HCT116 (cell line): ENCODE measurements around the gene CEP41. TPM values are rescaled to one million over a fixed set of nuclear protein-coding genes. Genes with fewer than 3 reads are reported as not detected.

Experiments
- ATAC-seq: fragments of 200-7000 bp; cut with Tn5 transposase; 2 replicates; pipeline ENCODE4 v1.9.1; 2020; ENCODE audit warnings: mild to moderate bottlenecking, moderate library complexity
- BruUV-seq: library from RNA; stranded (reverse); fragments of 400-500 nt; replicated peaks from 2 replicates; lab custom pipeline; 2021; lab: Mats Ljungman, UMichigan
- CTCF ChIA-PET: fragments of 300-600 bp; sonication (Branson Sonifier 250); formaldehyde crosslinking; loops from one replicate; lab custom pipeline; 2021; ENCODE audit warnings: antibody characterized with exemption; lab: Charles Lee
- POLR2A ChIA-PET: fragments of 300-600, 350-600 bp; sonication (Branson Sonifier 250); formaldehyde crosslinking; loops from one replicate; lab custom pipeline; 2021; ENCODE audit warnings: antibody characterized with exemption; lab: Charles Lee
- RAD21 ChIA-PET, 2 experiments: fragments of 300-600 bp; sonication (Branson Sonifier 250); formaldehyde crosslinking; loops; one replicate each; lab custom pipeline; 2023; ENCODE audit warnings: low total read pairs in 2 of 2; ENCODE audit not compliant: uncharacterized antibody in 2 of 2, unreplicated experiment in 2 of 2, low non-redundant PET in 1 of 2; lab: Charles Lee
- DNase-seq: peaks from one replicate; pipeline ENCODE4 v3.0.0-alpha.2; 2010; ENCODE audit warnings: low read depth, low spot score
- H2AFZ ChIP-seq: fragments of 200-600 bp; shearing (Covaris generic), sonication (generic); 2 replicates; pipeline ENCODE4 v1.6.1; 2017; ENCODE audit warnings: low read depth, mixed run types, mixed read lengths, antibody characterized with exemption, low read length; ENCODE audit not compliant: poor library complexity, severe bottlenecking
- H3K27ac ChIP-seq: 2 replicates; pipeline ENCODE4 v1.5.1; 2012; ENCODE audit warnings: low read depth, low read length
- H3K27me3 ChIP-seq: fragments of 200-600 bp; sonication (generic); 2 replicates; pipeline ENCODE4 v1.6.1; 2016; ENCODE audit warnings: mixed run types, low read length, mixed read lengths; ENCODE audit not compliant: insufficient read depth
- H3K36me3 ChIP-seq, 2 experiments: fragments of 200-500 bp in 1 of 2; fragments of 200-600 bp in 1 of 2; sonication (Bioruptor generic) in 1 of 2; sonication (generic) in 1 of 2; 2 replicates each; pipeline versions ENCODE4 v1.5.1 to v1.6.1; 2014 to 2016; ENCODE audit warnings: low read length in 2 of 2, inconsistent platforms in 1 of 2, mixed read lengths in 1 of 2, mixed run types in 1 of 2; ENCODE audit not compliant: insufficient read depth in 2 of 2, control insufficient read depth in 1 of 2
- H3K4me1 ChIP-seq, 2 experiments: fragments of 200-600 bp in 1 of 2; sonication (generic) in 1 of 2; 2 replicates each; pipeline versions ENCODE4 v1.5.1 to v1.6.1; 2012 to 2017; ENCODE audit warnings: low read length in 2 of 2, inconsistent platforms in 1 of 2, mild to moderate bottlenecking in 1 of 2, mixed read lengths in 1 of 2, mixed run types in 1 of 2, moderate library complexity in 1 of 2; ENCODE audit not compliant: insufficient read depth in 2 of 2, control insufficient read depth in 1 of 2
- H3K4me2 ChIP-seq: fragments of 200-600 bp; sonication (generic); 2 replicates; pipeline ENCODE4 v1.6.1; 2017; ENCODE audit warnings: mixed run types, low read length, mixed read lengths
- H3K4me3 ChIP-seq, 2 experiments: fragments of 200-600 bp in 1 of 2; sonication (generic) in 1 of 2; replicated peaks in 1 of 2; 2 replicates each; pipeline ENCODE4 v1.5.1; 2011 to 2016; ENCODE audit warnings: low read length in 2 of 2, control low read depth in 1 of 2, low read depth in 1 of 2, mild to moderate bottlenecking in 1 of 2, mixed read lengths in 1 of 2, mixed run types in 1 of 2
- H3K79me2 ChIP-seq: fragments of 200-600 bp; sonication (generic); 2 replicates; pipeline ENCODE4 v1.6.1; 2017; ENCODE audit warnings: mild to moderate bottlenecking, mixed run types, low read length, moderate library complexity, mixed read lengths; ENCODE audit not compliant: insufficient read depth
- H3K9ac ChIP-seq: fragments of 200-600 bp; sonication (generic); 2 replicates; pipeline ENCODE4 v1.6.1; 2016; ENCODE audit warnings: low read length, mixed read lengths
- H3K9me2 ChIP-seq: fragments of 200-600 bp; sonication (generic), shearing (Covaris generic); 2 replicates; pipeline ENCODE4 v1.6.1; 2017; ENCODE audit warnings: mixed run types, mild to moderate bottlenecking, moderate library complexity; ENCODE audit not compliant: insufficient read depth
- H3K9me3 ChIP-seq, 2 experiments: fragments of 200-500 bp in 1 of 2; fragments of 200-600 bp in 1 of 2; sonication (Bioruptor generic) in 1 of 2; sonication (generic) in 1 of 2; 2 replicates each; pipeline ENCODE4 v1.6.1; 2014 to 2017; ENCODE audit warnings: low read length in 2 of 2, mixed read lengths in 2 of 2, inconsistent platforms in 1 of 2, low read depth in 1 of 2, mild to moderate bottlenecking in 1 of 2, mixed run types in 1 of 2, moderate library complexity in 1 of 2; ENCODE audit not compliant: control insufficient read depth in 1 of 2, insufficient read depth in 1 of 2
- H4K20me1 ChIP-seq: fragments of 200-600 bp; sonication (generic), shearing (Covaris generic); 2 replicates; pipeline ENCODE4 v1.6.1; 2017; ENCODE audit warnings: mixed run types, mild to moderate bottlenecking, moderate library complexity; ENCODE audit not compliant: insufficient read depth
- CBX3 ChIP-seq: IDR thresholded peaks from 2 replicates; pipeline ENCODE4 v1.6.1; 2012; ENCODE audit warnings: low read depth
- CEBPB ChIP-seq: IDR thresholded peaks from 2 replicates; pipeline ENCODE4 v1.6.1; 2012; ENCODE audit warnings: low read depth
- EGR1 ChIP-seq: IDR thresholded peaks from 2 replicates; pipeline ENCODE4 v1.6.1; 2012; ENCODE audit warnings: low read depth
- ELF1 ChIP-seq: IDR thresholded peaks from 2 replicates; pipeline ENCODE4 v1.6.1; 2012; ENCODE audit warnings: low read depth, borderline replicate concordance
- EZH2 ChIP-seq: fragments of 200-600 bp; sonication (generic); IDR thresholded peaks from 2 replicates; pipeline ENCODE4 v1.6.1; 2017; ENCODE audit warnings: antibody characterized with exemption, mixed run types
- RAD21 ChIP-seq: IDR thresholded peaks from 2 replicates; pipeline ENCODE4 v1.6.1; 2012; ENCODE audit warnings: low read depth, mild to moderate bottlenecking
- SIN3A ChIP-seq: IDR thresholded peaks from 2 replicates; pipeline ENCODE4 v1.6.1; 2012; ENCODE audit warnings: low read depth
- TCF7L2 ChIP-seq: IDR thresholded peaks from 2 replicates; pipeline ENCODE4 v1.7.0; 2011; ENCODE audit warnings: borderline replicate concordance, inconsistent platforms; ENCODE audit not compliant: insufficient read depth, insufficient read length; ENCODE audit errors: extremely low read depth
- YY1 ChIP-seq: IDR thresholded peaks from 2 replicates; pipeline ENCODE4 v1.6.1; 2011; ENCODE audit warnings: low read length, low read depth, moderate library complexity, mild to moderate bottlenecking; ENCODE audit not compliant: insufficient replicate concordance; ENCODE audit errors: extremely low read depth
- ZBTB33 ChIP-seq: IDR thresholded peaks from 2 replicates; pipeline ENCODE4 v1.6.1; 2011; ENCODE audit warnings: mild to moderate bottlenecking, low read length, moderate library complexity; ENCODE audit not compliant: insufficient replicate concordance; ENCODE audit errors: extremely low read depth
- ZFX ChIP-seq: fragments of 450-650 bp; IDR thresholded peaks from 2 replicates; pipeline ENCODE4 v1.6.1; 2017
- intact Hi-C: fragments of 100-400 bp; cut with micrococcal nuclease; formaldehyde crosslinking; loops from 2 replicates; pipeline ENCODE4 v1.10.0; 2022
- total RNA-seq: library from RNA; stranded (reverse); gene quantifications from one replicate; pipeline ENCODE4 v1.2.1, GENCODE V29; 2021; ENCODE audit not compliant: unreplicated experiment
- TF ChIP-seq, protein P1 (sequence below), 3 experiments: fragments of 200-600 bp in 1 of 3; sonication (generic) in 1 of 3; IDR thresholded peaks in 2 of 3; conservative IDR thresholded peaks in 1 of 3; 2 replicates each; pipeline ENCODE4 v1.5.1; 2012 to 2017; ENCODE audit warnings: low read depth in 2 of 3, low read length in 2 of 3, antibody characterized with exemption in 1 of 3, borderline replicate concordance in 1 of 3, control low read depth in 1 of 3, mild to moderate bottlenecking in 1 of 3, mixed read lengths in 1 of 3, mixed run types in 1 of 3, moderate library complexity in 1 of 3; ENCODE audit not compliant: insufficient read depth in 1 of 3
- TF ChIP-seq, protein P2 (sequence below): IDR thresholded peaks from 2 replicates; pipeline ENCODE4 v1.6.1; 2012

CEP41 gene
- total RNA-seq, 1 experiment from 2014 or later, result 13.6 TPM

DNA sequence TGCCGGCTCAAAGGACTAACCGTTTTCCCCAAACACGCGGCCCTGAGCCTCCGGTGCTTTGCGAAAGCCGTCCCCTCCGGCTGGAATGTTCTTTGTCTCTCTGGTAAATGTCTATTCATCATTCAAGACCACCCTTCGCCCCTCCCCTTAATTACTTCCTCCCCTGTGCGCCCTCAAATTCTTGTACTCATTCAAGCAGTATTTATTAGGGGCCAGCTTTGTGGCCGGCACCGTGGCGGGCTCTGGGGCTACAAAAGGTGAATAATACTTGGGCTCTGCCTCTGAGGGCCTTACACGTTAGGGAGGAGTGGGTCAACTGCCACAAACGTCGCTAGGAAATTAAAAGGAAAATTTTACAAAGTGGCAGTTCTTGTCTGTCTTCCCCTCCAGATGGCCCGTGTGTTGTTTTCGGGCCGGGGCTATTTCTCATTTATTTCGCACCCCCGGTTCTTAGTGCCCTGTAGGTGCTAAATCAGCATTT lies 49.5 kb upstream of the CEP41 start:
- no peaks in the 10 kb centered on the region for H4K20me1 ChIP-seq
- H3K4me1 ChIP-seq, result peaks cover 0 to 20% of the 10 kb centered on the region in 2 experiments; a peak in 1 of 4 replicates
- peaks cover 39% of the 10 kb centered on the region for H3K79me2 ChIP-seq
- BruUV-seq, result no TSS peak
- DNase-seq, result no peak
- no peak for ATAC-seq
- no peaks in the 10 kb centered on the region for H3K36me3 ChIP-seq
- H3K9ac ChIP-seq, result no peak overlapping the region
- intact Hi-C loops, result no loop called here
- TF ChIP-seq ZFX (no peak), CBX3 (no peak), EGR1 (no peak), CEBPB (no peak), TCF7L2 (no peak), RAD21 (no peak), YY1 (no peak), ELF1 (no peak), SIN3A (no peak), ZBTB33 (no peak), EZH2 (no peak)
- TF ChIP-seq, protein P1, sequence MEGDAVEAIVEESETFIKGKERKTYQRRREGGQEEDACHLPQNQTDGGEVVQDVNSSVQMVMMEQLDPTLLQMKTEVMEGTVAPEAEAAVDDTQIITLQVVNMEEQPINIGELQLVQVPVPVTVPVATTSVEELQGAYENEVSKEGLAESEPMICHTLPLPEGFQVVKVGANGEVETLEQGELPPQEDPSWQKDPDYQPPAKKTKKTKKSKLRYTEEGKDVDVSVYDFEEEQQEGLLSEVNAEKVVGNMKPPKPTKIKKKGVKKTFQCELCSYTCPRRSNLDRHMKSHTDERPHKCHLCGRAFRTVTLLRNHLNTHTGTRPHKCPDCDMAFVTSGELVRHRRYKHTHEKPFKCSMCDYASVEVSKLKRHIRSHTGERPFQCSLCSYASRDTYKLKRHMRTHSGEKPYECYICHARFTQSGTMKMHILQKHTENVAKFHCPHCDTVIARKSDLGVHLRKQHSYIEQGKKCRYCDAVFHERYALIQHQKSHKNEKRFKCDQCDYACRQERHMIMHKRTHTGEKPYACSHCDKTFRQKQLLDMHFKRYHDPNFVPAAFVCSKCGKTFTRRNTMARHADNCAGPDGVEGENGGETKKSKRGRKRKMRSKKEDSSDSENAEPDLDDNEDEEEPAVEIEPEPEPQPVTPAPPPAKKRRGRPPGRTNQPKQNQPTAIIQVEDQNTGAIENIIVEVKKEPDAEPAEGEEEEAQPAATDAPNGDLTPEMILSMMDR (IDR thresholded peaks at IDR 0.05 in 2 of 3, conservative IDR thresholded peaks at IDR 0.05 in 1 of 3; ENCODE audit: borderline replicate concordance in 1 of 3, insufficient read depth in 1 of 3, low read depth in 2 of 3, low read length in 2 of 3), result no peak
- TF ChIP-seq, protein P2, sequence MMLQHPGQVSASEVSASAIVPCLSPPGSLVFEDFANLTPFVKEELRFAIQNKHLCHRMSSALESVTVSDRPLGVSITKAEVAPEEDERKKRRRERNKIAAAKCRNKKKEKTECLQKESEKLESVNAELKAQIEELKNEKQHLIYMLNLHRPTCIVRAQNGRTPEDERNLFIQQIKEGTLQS, result no peak
- ChIA-PET CTCF (no interaction called here), RAD21 (no interaction called here), POLR2A (no interaction called here)
- H2AFZ ChIP-seq, result no peak overlapping the region
- no peak overlapping the region for H3K27ac ChIP-seq
- H3K9me3 ChIP-seq, result peaks cover 4 to 7% of the 10 kb centered on the region in 2 experiments; a peak in 2 of 4 replicates
- H3K4me3 ChIP-seq, result no peak overlapping the region
- H3K27me3 ChIP-seq, result no peaks in the 10 kb centered on the region
- no peak overlapping the region for H3K4me2 ChIP-seq
- no peaks in the 10 kb centered on the region for H3K9me2 ChIP-seq
